ENCODE measurements around the gene CALML5.

DNA sequence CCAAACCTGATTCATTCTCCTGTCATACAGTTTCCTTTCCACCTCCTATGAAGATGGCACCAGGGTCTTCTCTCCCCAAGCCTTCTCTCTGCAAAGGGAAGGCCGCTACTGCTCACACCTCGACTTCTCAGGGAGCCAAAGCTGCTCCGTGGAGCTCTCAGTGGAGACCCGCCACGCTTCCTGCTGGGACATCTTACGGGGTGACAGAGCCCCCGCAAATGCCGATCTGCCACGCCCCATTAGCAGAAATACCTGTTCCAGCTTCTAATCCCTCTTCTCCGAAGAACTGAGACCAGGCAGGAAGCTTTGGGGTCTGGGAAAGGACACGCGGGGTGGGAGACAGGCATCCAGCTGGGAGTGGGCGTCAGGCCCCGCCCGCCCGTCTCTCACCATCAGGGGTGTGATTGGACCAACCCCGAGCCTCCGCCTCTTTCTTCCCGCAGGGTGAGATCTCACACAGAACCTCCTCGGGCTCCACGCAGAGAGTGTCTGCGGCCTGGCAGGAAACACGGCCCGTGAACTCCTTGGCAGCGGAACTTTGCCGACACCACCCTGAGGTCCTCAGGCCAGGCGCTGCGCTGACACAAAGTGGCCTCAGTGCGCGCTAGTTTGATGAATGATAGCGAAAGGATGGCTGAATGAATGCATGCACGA is 12.0 kb upstream of the CALML5 start:
- TF ChIP-seq, protein P1, sequence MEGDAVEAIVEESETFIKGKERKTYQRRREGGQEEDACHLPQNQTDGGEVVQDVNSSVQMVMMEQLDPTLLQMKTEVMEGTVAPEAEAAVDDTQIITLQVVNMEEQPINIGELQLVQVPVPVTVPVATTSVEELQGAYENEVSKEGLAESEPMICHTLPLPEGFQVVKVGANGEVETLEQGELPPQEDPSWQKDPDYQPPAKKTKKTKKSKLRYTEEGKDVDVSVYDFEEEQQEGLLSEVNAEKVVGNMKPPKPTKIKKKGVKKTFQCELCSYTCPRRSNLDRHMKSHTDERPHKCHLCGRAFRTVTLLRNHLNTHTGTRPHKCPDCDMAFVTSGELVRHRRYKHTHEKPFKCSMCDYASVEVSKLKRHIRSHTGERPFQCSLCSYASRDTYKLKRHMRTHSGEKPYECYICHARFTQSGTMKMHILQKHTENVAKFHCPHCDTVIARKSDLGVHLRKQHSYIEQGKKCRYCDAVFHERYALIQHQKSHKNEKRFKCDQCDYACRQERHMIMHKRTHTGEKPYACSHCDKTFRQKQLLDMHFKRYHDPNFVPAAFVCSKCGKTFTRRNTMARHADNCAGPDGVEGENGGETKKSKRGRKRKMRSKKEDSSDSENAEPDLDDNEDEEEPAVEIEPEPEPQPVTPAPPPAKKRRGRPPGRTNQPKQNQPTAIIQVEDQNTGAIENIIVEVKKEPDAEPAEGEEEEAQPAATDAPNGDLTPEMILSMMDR (conservative IDR thresholded peaks at IDR 0.05; ENCODE audit: low read depth, low read length), result no peak
- no peak for TF ChIP-seq EZH2 (IDR thresholded peaks at IDR 0.05; ENCODE audit: low read length, unreplicated experiment)
